HFFc6 (cell line): ENCODE results near the gene PLCXD1. TPM values are rescaled to one million over a fixed set of nuclear protein-coding genes. Genes with fewer than 3 reads are reported as not detected.

Experiments used
- DNase-seq: peaks from one replicate; pipeline ENCODE4 v3.0.0-alpha.2; 2018
- H3K27ac Mint-ChIP-seq: 2 replicates; pipeline ENCODE4 v1.8.0; 2020; ENCODE audit warnings: mild to moderate bottlenecking, mixed read lengths
- H3K27me3 Mint-ChIP-seq: 2 replicates; pipeline ENCODE4 v1.8.0; 2021; ENCODE audit warnings: mild to moderate bottlenecking, moderate library complexity, mixed read lengths; ENCODE audit not compliant: insufficient read depth
- H3K36me3 Mint-ChIP-seq: 2 replicates; pipeline ENCODE4 v1.8.0; 2021; ENCODE audit warnings: low read depth, mixed read lengths
- H3K4me1 Mint-ChIP-seq: 2 replicates; pipeline ENCODE4 v1.8.0; 2020; ENCODE audit warnings: low read depth, mixed read lengths
- H3K4me3 Mint-ChIP-seq: 2 replicates; pipeline ENCODE4 v1.8.0; 2020; ENCODE audit warnings: mild to moderate bottlenecking, moderate library complexity, mixed read lengths
- H3K9me3 Mint-ChIP-seq: 2 replicates; pipeline ENCODE4 v1.8.0; 2020; ENCODE audit warnings: mild to moderate bottlenecking, mixed read lengths
- total RNA-seq, 6 experiments: library from RNA; stranded (reverse); fragmentation: NEBNext Ultra II Directional; extraction: Animal tissue kit (Norgen Biotek cat#: 25700); gene quantifications; 2 replicates in 1 of 6; 3 replicates in 5 of 6; pipeline ENCODE4 v1.2.3, GENCODE V29; 2021
- TF ChIP-seq, protein P1 (sequence below): fragments of 200-600 bp; sonication (generic); IDR thresholded peaks from 2 replicates; pipeline ENCODE4 v1.5.0; 2021; ENCODE audit warnings: antibody characterized with exemption, mild to moderate bottlenecking

Gene PLCXD1
- total RNA-seq, 6 experiments from 2014 or later, result 23.4 to 30.6 (median 25.0) TPM

DNA sequence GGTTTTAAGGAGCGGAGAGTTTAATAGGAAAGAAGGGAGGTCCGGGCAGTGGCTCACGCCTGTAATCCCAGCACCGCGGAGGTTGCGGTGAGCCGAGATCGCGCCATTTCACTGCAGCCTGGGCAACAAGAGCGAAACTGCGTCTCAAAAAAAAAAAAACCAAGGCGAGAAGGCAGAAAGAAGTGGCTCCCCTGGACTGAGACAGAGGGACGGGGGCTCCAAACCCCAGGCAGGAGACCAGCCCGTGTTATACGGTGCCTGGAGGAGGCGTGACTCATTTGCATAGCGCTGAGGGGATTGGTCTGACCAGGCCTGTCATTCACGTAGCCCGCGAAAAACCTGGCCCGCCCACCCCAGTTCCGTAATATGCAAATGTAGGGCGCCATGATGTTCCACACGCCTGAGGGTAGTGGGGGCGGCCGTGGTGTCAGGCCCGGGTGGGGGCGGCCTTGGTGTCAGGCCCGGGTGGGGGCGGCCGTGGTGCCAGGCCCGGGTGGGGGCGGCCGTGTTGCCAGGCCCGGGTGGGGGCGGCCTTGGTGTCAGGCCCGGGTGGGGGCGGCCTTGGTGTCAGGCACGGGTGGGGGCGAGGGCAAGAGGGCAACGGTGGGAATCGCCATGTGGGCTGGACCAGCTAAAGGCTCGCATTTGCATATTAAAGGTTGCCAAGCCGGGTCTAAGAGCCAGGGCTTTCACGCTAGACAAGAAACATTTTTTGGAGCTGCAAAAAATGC is 2.1 kb downstream of the PLCXD1 start:
- peak overlapping the region; percentile 92 for H3K27ac Mint-ChIP-seq
- DNase-seq, result peak; percentile 75
- H3K9me3 Mint-ChIP-seq, result no peaks in the 10 kb centered on the region
- peak overlapping the region; percentile 96 for H3K4me3 Mint-ChIP-seq
- H3K27me3 Mint-ChIP-seq, result peaks cover 7% of the 10 kb centered on the region
- peaks cover 37% of the 10 kb centered on the region for H3K36me3 Mint-ChIP-seq
- TF ChIP-seq, protein P1, sequence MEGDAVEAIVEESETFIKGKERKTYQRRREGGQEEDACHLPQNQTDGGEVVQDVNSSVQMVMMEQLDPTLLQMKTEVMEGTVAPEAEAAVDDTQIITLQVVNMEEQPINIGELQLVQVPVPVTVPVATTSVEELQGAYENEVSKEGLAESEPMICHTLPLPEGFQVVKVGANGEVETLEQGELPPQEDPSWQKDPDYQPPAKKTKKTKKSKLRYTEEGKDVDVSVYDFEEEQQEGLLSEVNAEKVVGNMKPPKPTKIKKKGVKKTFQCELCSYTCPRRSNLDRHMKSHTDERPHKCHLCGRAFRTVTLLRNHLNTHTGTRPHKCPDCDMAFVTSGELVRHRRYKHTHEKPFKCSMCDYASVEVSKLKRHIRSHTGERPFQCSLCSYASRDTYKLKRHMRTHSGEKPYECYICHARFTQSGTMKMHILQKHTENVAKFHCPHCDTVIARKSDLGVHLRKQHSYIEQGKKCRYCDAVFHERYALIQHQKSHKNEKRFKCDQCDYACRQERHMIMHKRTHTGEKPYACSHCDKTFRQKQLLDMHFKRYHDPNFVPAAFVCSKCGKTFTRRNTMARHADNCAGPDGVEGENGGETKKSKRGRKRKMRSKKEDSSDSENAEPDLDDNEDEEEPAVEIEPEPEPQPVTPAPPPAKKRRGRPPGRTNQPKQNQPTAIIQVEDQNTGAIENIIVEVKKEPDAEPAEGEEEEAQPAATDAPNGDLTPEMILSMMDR, result no peak
- H3K4me1 Mint-ChIP-seq, result peaks cover 23% of the 10 kb centered on the region

DNA sequence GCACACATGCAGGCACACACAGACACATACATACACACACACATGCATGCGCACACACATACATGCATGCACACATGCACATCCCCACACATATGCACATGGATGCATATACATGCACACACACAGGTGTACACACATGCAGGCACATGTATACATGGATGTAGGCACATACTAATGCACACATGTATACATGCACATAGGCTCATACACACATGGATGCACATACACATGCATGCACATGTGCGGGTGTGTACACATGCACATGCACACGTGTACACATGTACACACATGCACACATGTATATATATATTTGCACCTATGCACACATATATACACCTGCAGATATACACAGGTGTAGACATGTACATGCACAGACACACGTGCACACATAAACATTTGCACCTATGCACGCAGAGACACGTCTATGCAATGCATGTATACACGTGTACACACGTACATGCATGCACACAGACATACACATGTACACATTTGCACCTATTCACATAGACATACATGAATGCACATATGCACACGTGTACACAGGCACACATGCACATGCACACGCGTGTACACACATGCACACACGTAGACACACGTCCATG is 4.0 kb downstream of the PLCXD1 start:
- H3K27ac Mint-ChIP-seq, result no peak overlapping the region
- H3K9me3 Mint-ChIP-seq, result no peaks in the 10 kb centered on the region
- H3K4me3 Mint-ChIP-seq, result no peak overlapping the region
- H3K27me3 Mint-ChIP-seq, result peaks cover 3% of the 10 kb centered on the region
- no peak for DNase-seq
- peaks cover 26% of the 10 kb centered on the region for H3K36me3 Mint-ChIP-seq
- TF ChIP-seq, protein P1, result no peak
- H3K4me1 Mint-ChIP-seq, result peaks cover 8% of the 10 kb centered on the region

DNA sequence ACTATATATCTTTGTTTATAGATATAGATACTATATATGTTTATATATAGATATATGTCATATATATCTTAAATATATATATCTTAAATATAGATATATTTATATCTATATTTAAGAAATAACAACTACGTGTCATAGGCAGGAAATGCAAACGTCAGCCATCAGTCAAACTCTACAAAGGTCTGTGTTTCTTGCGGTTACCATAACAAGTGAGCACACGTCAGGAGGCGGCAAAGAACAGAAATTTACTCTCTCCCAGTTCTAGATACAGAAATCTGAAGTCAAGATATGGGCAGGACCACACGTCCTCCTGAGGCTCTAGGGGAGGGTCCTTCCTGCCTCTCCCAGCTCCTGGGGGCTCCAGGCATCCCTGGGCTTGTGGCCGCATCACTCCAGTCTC is 6.5 kb downstream of the PLCXD1 start:
- Mint-ChIP-seq H3K27ac (no peak overlapping the region), H3K4me3 (no peak overlapping the region), H3K9me3 (no peaks in the 10 kb centered on the region), H3K36me3 (peaks cover 34% of the 10 kb centered on the region), H3K4me1 (no peaks in the 10 kb centered on the region), H3K27me3 (peaks cover 8% of the 10 kb centered on the region)
- no peak for DNase-seq
- TF ChIP-seq, protein P1, result no peak

DNA sequence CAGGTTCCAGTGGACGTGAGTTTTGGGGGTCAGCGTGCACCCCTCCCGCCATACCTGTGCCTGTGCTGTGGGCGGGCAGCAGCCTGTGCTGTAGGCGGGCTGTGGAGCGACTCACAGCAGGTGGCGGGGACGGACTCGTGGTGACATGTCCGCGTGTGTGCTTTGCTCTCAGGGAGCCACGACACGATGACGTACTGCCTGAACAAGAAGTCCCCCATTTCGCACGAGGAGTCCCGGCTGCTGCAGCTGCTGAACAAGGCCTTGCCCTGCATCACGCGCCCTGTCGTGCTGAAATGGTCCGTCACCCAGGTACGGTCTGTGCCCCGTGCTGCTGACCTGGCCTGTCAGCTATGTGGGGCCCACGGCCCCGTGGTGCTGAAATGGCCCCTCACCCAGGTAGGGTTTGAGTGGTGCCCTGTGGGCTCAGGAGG is 7.4 kb downstream of the PLCXD1 start:
- no peak for DNase-seq
- TF ChIP-seq, protein P1, result no peak

GRCh38 chrX:290476-291166 is 9.4 kb downstream of the PLCXD1 start:
- H3K36me3 Mint-ChIP-seq, result peaks cover 35% of the 10 kb centered on the region
- H3K9me3 Mint-ChIP-seq, result no peaks in the 10 kb centered on the region; the same call in 1 of the 2 replicates
- no peak for DNase-seq
- peaks cover 9% of the 10 kb centered on the region for H3K27me3 Mint-ChIP-seq
- H3K4me1 Mint-ChIP-seq, result no peaks in the 10 kb centered on the region
- TF ChIP-seq, protein P1, result no peak
- no peak overlapping the region for H3K27ac Mint-ChIP-seq
- H3K4me3 Mint-ChIP-seq, result no peak overlapping the region

More for the DNA sequence above, 7.4 kb downstream of the PLCXD1 start:
- no peaks in the 10 kb centered on the region; the same call in 1 of the 2 replicates for H3K9me3 Mint-ChIP-seq
- peaks cover 7% of the 10 kb centered on the region for H3K27me3 Mint-ChIP-seq
- H3K4me1 Mint-ChIP-seq, result no peaks in the 10 kb centered on the region
- peaks cover 43% of the 10 kb centered on the region for H3K36me3 Mint-ChIP-seq
- H3K4me3 Mint-ChIP-seq, result no peak overlapping the region
- no peak overlapping the region for H3K27ac Mint-ChIP-seq
